Testis (tissue), 2 donors: ENCODE data around the gene METTL25.

Experiments
- POLR2A ChIP-seq: fragments of 450-650 bp; IDR thresholded peaks from one replicate; pipeline ENCODE4 v1.6.1; 2017; ENCODE audit warnings: antibody characterized with exemption, mild to moderate bottlenecking, moderate library complexity
- TF ChIP-seq, protein P1 (sequence below), 3 experiments: fragments of 450-650 bp in 2 of 3; fragments of 200-600 bp in 1 of 3; sonication (generic) in 1 of 3; IDR thresholded peaks; one replicate each; pipeline ENCODE4 v1.5.1; 2016 to 2019; ENCODE audit warnings: antibody characterized with exemption in 3 of 3, mild to moderate bottlenecking in 2 of 3, moderate library complexity in 1 of 3

DNA sequence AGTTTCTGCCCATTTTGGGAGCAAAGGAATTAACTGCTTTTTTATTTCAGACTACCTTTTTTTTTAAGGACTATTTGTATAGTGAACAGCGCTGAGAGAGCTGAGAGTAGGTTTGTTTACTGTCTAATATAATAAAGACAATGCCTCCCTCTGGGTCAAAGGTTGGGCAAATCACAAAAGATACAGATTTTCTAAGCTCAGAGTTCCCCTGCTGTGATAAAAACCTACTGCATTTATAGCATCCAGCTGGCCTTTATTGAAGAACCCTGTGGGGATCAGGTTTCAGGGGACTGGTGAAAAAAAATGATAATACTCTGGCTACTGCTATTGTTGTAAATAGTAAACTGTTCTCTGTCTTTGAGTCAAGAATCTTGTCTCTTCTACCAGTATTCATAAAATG, 28.8 kb upstream of the METTL25 start:
- no peak for TF ChIP-seq POLR2A
- TF ChIP-seq, protein P1, sequence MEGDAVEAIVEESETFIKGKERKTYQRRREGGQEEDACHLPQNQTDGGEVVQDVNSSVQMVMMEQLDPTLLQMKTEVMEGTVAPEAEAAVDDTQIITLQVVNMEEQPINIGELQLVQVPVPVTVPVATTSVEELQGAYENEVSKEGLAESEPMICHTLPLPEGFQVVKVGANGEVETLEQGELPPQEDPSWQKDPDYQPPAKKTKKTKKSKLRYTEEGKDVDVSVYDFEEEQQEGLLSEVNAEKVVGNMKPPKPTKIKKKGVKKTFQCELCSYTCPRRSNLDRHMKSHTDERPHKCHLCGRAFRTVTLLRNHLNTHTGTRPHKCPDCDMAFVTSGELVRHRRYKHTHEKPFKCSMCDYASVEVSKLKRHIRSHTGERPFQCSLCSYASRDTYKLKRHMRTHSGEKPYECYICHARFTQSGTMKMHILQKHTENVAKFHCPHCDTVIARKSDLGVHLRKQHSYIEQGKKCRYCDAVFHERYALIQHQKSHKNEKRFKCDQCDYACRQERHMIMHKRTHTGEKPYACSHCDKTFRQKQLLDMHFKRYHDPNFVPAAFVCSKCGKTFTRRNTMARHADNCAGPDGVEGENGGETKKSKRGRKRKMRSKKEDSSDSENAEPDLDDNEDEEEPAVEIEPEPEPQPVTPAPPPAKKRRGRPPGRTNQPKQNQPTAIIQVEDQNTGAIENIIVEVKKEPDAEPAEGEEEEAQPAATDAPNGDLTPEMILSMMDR (IDR thresholded peaks at IDR 0.05), result no peak
